K562 (cell line): ENCODE measurements around the gene ARHGAP4. TPM values are rescaled to one million over a fixed set of nuclear protein-coding genes. Genes with fewer than 3 reads are reported as not detected.
A peak's percentile ranks its signal among the peaks of the same experiment; 100 is the strongest.

ENCODE experiments used
- HDAC3 ChIP-seq: fragments of 450-650 bp; IDR thresholded peaks from 2 replicates; pipeline ENCODE4 v1.6.1; 2018; ENCODE audit warnings: borderline replicate concordance, mild to moderate bottlenecking, moderate library complexity; ENCODE audit not compliant: partially characterized antibody
- HEY1 ChIP-seq: fragments of 250-450 bp; sonication (Bioruptor Pico); IDR thresholded peaks from 2 replicates; pipeline ENCODE4 v1.5.0; 2020; ENCODE audit warnings: mild to moderate bottlenecking, moderate library complexity, borderline replicate concordance
- MAFK ChIP-seq: IDR thresholded peaks from 2 replicates; pipeline ENCODE4 v1.6.1; 2011; ENCODE audit warnings: low read length, improper control_type of control experiment
- MTA3 ChIP-seq: fragments of 450-650 bp; formaldehyde crosslinking; IDR thresholded peaks from 2 replicates; pipeline ENCODE4 v1.6.1; 2017; ENCODE audit warnings: mild to moderate bottlenecking, borderline replicate concordance
- NBN ChIP-seq: fragments of 450-650 bp; IDR thresholded peaks from 2 replicates; pipeline ENCODE4 v1.6.1; 2016; ENCODE audit warnings: low read depth, mild to moderate bottlenecking
- NCOA1 ChIP-seq: fragments of 450-650 bp; IDR thresholded peaks from 2 replicates; pipeline ENCODE4 v1.6.1; 2016; ENCODE audit warnings: low read depth
- NCOA2 ChIP-seq, 2 experiments: fragments of 450-650 bp; IDR thresholded peaks; 2 replicates each; pipeline ENCODE4 v1.6.1; 2018; ENCODE audit warnings: mild to moderate bottlenecking in 2 of 2, moderate library complexity in 1 of 2; ENCODE audit not compliant: partially characterized antibody in 2 of 2
- NR4A1 ChIP-seq, 2 experiments: fragments of 250-450 bp in 1 of 2; fragments of 450-650 bp in 1 of 2; sonication (Bioruptor Pico) in 1 of 2; IDR thresholded peaks; 2 replicates each; pipeline versions ENCODE4 v1.4.0 to v1.6.1; 2016 to 2020; ENCODE audit warnings: mild to moderate bottlenecking in 2 of 2, missing compliant biosample characterization in 1 of 2, missing genetic modification characterization in 1 of 2, moderate library complexity in 1 of 2
- PTRF ChIP-seq: fragments of 450-650 bp; IDR thresholded peaks from 2 replicates; pipeline ENCODE4 v1.6.1; 2016; ENCODE audit warnings: mild to moderate bottlenecking, missing genetic modification characterization, missing compliant biosample characterization
- RB1 ChIP-seq: fragments of 450-650 bp; IDR thresholded peaks from 2 replicates; pipeline ENCODE4 v1.6.1; 2017; ENCODE audit warnings: low read depth, mild to moderate bottlenecking
- RHOXF2B ChIP-seq: fragments of 250-450 bp; sonication (Bioruptor Pico); conservative IDR thresholded peaks from 2 replicates; pipeline ENCODE4 v1.5.1; 2021
- SMAD1 ChIP-seq: fragments of 150-350 bp; IDR thresholded peaks from 2 replicates; pipeline ENCODE4 v1.6.1; 2014; ENCODE audit warnings: low read length, low read depth; ENCODE audit not compliant: partially characterized antibody
- SREBF1 ChIP-seq: fragments of 150-350 bp; IDR thresholded peaks from 2 replicates; pipeline ENCODE4 v1.6.1; 2014; ENCODE audit warnings: antibody characterized with exemption, low read depth, low read length, borderline replicate concordance
- TAL1 ChIP-seq: fragments of 450-650 bp; IDR thresholded peaks from 2 replicates; pipeline ENCODE4 v1.6.1; 2016; ENCODE audit warnings: mild to moderate bottlenecking
- TBL1XR1 ChIP-seq, 2 experiments: IDR thresholded peaks; 2 replicates each; pipeline ENCODE4 v1.6.1; 2012; ENCODE audit warnings: improper control_type of control experiment in 2 of 2, low read length in 2 of 2, mild to moderate bottlenecking in 1 of 2
- ZC3H4 ChIP-seq: sonication (generic); formaldehyde crosslinking; IDR thresholded peaks from 2 replicates; pipeline ENCODE4 v1.9.0; 2021; ENCODE audit warnings: missing genetic modification reagents, borderline replicate concordance
- ZNF197 ChIP-seq: fragments of 200-800 bp; sonication (Bioruptor generic); IDR thresholded peaks from 2 replicates; pipeline ENCODE4 v1.6.1; 2016; ENCODE audit warnings: low read depth, missing genetic modification characterization, missing compliant biosample characterization
- ZNF217 ChIP-seq: sonication (generic); formaldehyde crosslinking; IDR thresholded peaks from 2 replicates; pipeline ENCODE4 v1.8.0; 2022; ENCODE audit warnings: mild to moderate bottlenecking, missing genetic modification reagents
- ZNF444 ChIP-seq: fragments of 250-450 bp; sonication (Bioruptor Pico); IDR thresholded peaks from 2 replicates; pipeline ENCODE4 v1.4.0; 2020; ENCODE audit warnings: mild to moderate bottlenecking, moderate library complexity
- ZNF507 ChIP-seq: conservative IDR thresholded peaks from 2 replicates; pipeline ENCODE4 v1.6.1; 2017; ENCODE audit warnings: missing genetic modification characterization, missing compliant biosample characterization
- ZNF707 ChIP-seq: fragments of 250-450 bp; sonication (Bioruptor Pico); conservative IDR thresholded peaks from 2 replicates; pipeline ENCODE4 v1.8.0; 2022; ENCODE audit warnings: inconsistent platforms, mild to moderate bottlenecking, moderate library complexity
- polyA plus RNA-seq, 8 experiments: library from polyadenylated mRNA; depleted of rRNA in 4 of 8; stranded (reverse) in 5 of 8; unstranded in 3 of 8; fragments of >200 nt; fragmentation: Nextera tagmentation in 2 of 8; fragmentation: Illumina TruSeq in 1 of 8; extraction: Ambion mirVana in 2 of 8; extraction: Trizol in 1 of 8; gene quantifications; 2 replicates each; pipeline versions ENCODE4 v1.2.1 to v1.2.3, GENCODE V29; 2011 to 2014; ENCODE audit warnings: inconsistent platforms in 1 of 8, missing spikeins in 1 of 8
- total RNA-seq, 7 experiments: library from RNA; depleted of rRNA in 6 of 7; stranded (reverse); fragments of >200 nt in 6 of 7; fragmentation: Illumina TruSeq in 2 of 7; extraction: Trizol in 2 of 7; gene quantifications; 2 replicates each; pipeline versions ENCODE4 v1.2.1 to v1.2.3, GENCODE V29; 2011 to 2021; ENCODE audit warnings: low replicate concordance in 1 of 7
- TF ChIP-seq, protein P1 (sequence below): fragments of 450-650 bp; formaldehyde crosslinking; IDR thresholded peaks from 2 replicates; pipeline ENCODE4 v1.4.0; 2020; ENCODE audit warnings: mild to moderate bottlenecking, moderate library complexity
- TF ChIP-seq, protein P2 (sequence below): IDR thresholded peaks from 2 replicates; pipeline ENCODE4 v1.6.1; 2012; ENCODE audit warnings: low read depth, low read length, improper control_type of control experiment, borderline replicate concordance
- TF ChIP-seq, protein P3 (sequence below): fragments of 450-650 bp; formaldehyde crosslinking; IDR thresholded peaks from 2 replicates; pipeline ENCODE4 v1.4.0; 2022; ENCODE audit warnings: mild to moderate bottlenecking, moderate library complexity
- TF ChIP-seq, protein P4 (sequence below): fragments of 200-800 bp; sonication (Bioruptor generic); IDR thresholded peaks from 2 replicates; pipeline ENCODE4 v1.6.1; 2017; ENCODE audit warnings: missing genetic modification characterization, missing compliant biosample characterization

Gene ARHGAP4
- total and polyA plus RNA-seq, 9 of the 15 experiments (the other 6 are each of a cell fraction or from before 2014, with no cell fraction given) = 0.30 to 81.8 (median 13.5) TPM

DNA sequence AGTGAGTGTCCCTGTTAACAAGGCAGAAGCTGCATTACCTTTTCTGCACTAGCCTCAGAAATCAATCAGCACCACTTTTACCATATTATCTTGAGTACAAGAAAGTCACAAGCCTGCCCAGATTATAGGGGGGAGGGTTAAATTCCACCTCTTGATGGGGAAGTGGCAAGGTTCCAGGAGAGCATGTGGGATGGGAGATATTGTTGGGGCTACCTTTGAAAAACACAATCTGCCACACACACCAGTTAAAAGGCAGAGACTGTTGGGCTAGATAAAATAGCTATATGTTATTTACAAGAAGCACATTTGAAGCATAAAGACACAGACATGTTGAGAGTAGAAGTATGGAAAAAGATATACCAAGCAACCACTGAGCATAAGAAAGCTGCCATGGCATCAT lies 28.2 kb downstream of the ARHGAP4 start (continued):
- TF ChIP-seq NR4A1 (CRISPR knock-in tag; IDR thresholded peaks at IDR 0.05) (no peak), NR4A1 (tag; IDR thresholded peaks at IDR 0.05) (peak; percentile 94), MAFK (no peak), ZNF197 (peak; percentile 91), NCOA1 (peak; percentile 81), ZNF707 (CRISPR knock-in tag) (no peak), ZNF444 (CRISPR knock-in tag) (peak; percentile 90), NCOA2 (IDR thresholded peaks at IDR 0.05; ENCODE audit: partially characterized antibody in 2 of 2) (peak in 1 of 2 experiments; percentile 82), SREBF1 (no peak), MTA3 (0 out of 2 replicates have a peak, but pooled peaks have one; percentile 43), SMAD1 (peak; percentile 98), HEY1 (CRISPR knock-in tag) (peak; percentile 83; the same call in 1 of the 2 replicates), ZC3H4 (CRISPR knock-in tag) (no peak), RHOXF2B (no peak), ZNF507 (tag) (no peak), ZNF217 (CRISPR knock-in tag) (no peak), HDAC3 (peak; percentile 97), TAL1 (peak; percentile 100), RB1 (0 out of 2 replicates have a peak, but pooled peaks have one; percentile 31), TBL1XR1 (IDR thresholded peaks at IDR 0.05; ENCODE audit: low read length in 2 of 2) (peak; percentile 88 to 96; a peak in 3 of 4 replicates), NBN (peak; percentile 87), PTRF (tag) (no peak)
- TF ChIP-seq, protein P1, sequence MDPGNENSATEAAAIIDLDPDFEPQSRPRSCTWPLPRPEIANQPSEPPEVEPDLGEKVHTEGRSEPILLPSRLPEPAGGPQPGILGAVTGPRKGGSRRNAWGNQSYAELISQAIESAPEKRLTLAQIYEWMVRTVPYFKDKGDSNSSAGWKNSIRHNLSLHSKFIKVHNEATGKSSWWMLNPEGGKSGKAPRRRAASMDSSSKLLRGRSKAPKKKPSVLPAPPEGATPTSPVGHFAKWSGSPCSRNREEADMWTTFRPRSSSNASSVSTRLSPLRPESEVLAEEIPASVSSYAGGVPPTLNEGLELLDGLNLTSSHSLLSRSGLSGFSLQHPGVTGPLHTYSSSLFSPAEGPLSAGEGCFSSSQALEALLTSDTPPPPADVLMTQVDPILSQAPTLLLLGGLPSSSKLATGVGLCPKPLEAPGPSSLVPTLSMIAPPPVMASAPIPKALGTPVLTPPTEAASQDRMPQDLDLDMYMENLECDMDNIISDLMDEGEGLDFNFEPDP (CRISPR knock-in tag) = no peak
- TF ChIP-seq, protein P2, sequence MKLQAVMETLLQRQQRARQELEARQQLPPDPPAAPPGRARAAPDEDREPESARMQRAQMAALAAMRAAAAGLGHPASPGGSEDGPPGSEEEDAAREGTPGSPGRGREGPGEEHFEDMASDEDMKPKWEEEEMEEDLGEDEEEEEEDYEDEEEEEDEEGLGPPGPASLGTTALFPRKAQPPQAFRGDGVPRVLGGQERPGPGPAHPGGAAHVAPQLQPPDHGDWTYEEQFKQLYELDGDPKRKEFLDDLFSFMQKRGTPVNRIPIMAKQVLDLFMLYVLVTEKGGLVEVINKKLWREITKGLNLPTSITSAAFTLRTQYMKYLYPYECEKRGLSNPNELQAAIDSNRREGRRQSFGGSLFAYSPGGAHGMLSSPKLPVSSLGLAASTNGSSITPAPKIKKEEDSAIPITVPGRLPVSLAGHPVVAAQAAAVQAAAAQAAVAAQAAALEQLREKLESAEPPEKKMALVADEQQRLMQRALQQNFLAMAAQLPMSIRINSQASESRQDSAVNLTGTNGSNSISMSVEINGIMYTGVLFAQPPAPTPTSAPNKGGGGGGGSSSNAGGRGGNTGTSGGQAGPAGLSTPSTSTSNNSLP = peak; percentile 71; the same call in 1 of the 2 replicates
- TF ChIP-seq, protein P3, sequence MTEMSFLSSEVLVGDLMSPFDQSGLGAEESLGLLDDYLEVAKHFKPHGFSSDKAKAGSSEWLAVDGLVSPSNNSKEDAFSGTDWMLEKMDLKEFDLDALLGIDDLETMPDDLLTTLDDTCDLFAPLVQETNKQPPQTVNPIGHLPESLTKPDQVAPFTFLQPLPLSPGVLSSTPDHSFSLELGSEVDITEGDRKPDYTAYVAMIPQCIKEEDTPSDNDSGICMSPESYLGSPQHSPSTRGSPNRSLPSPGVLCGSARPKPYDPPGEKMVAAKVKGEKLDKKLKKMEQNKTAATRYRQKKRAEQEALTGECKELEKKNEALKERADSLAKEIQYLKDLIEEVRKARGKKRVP (CRISPR knock-in tag) = 0 out of 2 replicates have a peak, but pooled peaks have one; percentile 24
- TF ChIP-seq, protein P4, sequence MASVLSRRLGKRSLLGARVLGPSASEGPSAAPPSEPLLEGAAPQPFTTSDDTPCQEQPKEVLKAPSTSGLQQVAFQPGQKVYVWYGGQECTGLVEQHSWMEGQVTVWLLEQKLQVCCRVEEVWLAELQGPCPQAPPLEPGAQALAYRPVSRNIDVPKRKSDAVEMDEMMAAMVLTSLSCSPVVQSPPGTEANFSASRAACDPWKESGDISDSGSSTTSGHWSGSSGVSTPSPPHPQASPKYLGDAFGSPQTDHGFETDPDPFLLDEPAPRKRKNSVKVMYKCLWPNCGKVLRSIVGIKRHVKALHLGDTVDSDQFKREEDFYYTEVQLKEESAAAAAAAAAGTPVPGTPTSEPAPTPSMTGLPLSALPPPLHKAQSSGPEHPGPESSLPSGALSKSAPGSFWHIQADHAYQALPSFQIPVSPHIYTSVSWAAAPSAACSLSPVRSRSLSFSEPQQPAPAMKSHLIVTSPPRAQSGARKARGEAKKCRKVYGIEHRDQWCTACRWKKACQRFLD = peak; percentile 84
